H9 (cell line): Measurements from ENCODE around the gene SLC25A42. TPM values are rescaled to one million over a fixed set of nuclear protein-coding genes. Genes with fewer than 3 reads are reported as not detected.

ENCODE experiments used
- DNase-seq: peaks from one replicate; pipeline ENCODE4 v3.0.0-alpha.2; 2017
- H2AFZ ChIP-seq: one replicate; pipeline ENCODE4 v1.6.1; 2013; ENCODE audit warnings: mild to moderate bottlenecking, low read length, control low read depth, moderate library complexity
- H2AK5ac ChIP-seq: 2 replicates; pipeline ENCODE4 v1.6.1; 2013; ENCODE audit warnings: low read length, control low read depth, mixed read lengths; ENCODE audit not compliant: insufficient read length
- H2BK120ac ChIP-seq: one replicate; pipeline ENCODE4 v1.6.1; 2013; ENCODE audit warnings: low read depth, mild to moderate bottlenecking, low read length, control low read depth, inconsistent platforms; ENCODE audit not compliant: poor library complexity, severe bottlenecking
- H2BK12ac ChIP-seq: 2 replicates; pipeline ENCODE4 v1.6.1; 2013; ENCODE audit warnings: low read length, control low read depth, mixed read lengths, low read depth; ENCODE audit not compliant: insufficient read length
- H2BK15ac ChIP-seq: 2 replicates; pipeline ENCODE4 v1.6.1; 2013; ENCODE audit warnings: low read depth, low read length, control low read depth
- H2BK20ac ChIP-seq: one replicate; pipeline ENCODE4 v1.6.1; 2013; ENCODE audit warnings: low read depth, mild to moderate bottlenecking, low read length, control low read depth, inconsistent platforms; ENCODE audit not compliant: poor library complexity, severe bottlenecking
- H2BK5ac ChIP-seq: 2 replicates; pipeline ENCODE4 v1.6.1; 2013; ENCODE audit warnings: low read length, control low read depth, mixed read lengths; ENCODE audit not compliant: insufficient read length
- H3K14ac ChIP-seq: 2 replicates; pipeline ENCODE4 v1.6.1; 2013; ENCODE audit warnings: low read length, control low read depth; ENCODE audit not compliant: insufficient read depth
- H3K18ac ChIP-seq: 2 replicates; pipeline ENCODE4 v1.6.1; 2013; ENCODE audit warnings: low read depth, mild to moderate bottlenecking, mixed read lengths, low read length, control low read depth; ENCODE audit not compliant: insufficient read length
- H3K23ac ChIP-seq: 2 replicates; pipeline ENCODE4 v1.6.1; 2013; ENCODE audit warnings: low read length, control low read depth, mixed read lengths, low read depth; ENCODE audit not compliant: insufficient read length
- H3K23me2 ChIP-seq: 2 replicates; pipeline ENCODE4 v1.6.1; 2013; ENCODE audit warnings: low read depth, mild to moderate bottlenecking, mixed read lengths, low read length, control low read depth; ENCODE audit not compliant: insufficient read length, poor library complexity, severe bottlenecking
- H3K27ac ChIP-seq: 2 replicates; pipeline ENCODE4 v1.5.1; 2013; ENCODE audit warnings: low read length, control low read depth, mixed read lengths, low read depth; ENCODE audit not compliant: insufficient read length
- H3K27me3 ChIP-seq: 2 replicates; pipeline ENCODE4 v1.6.1; 2013; ENCODE audit warnings: low read length, control low read depth, inconsistent platforms; ENCODE audit not compliant: insufficient read depth
- H3K4ac ChIP-seq: 2 replicates; pipeline ENCODE4 v1.6.1; 2013; ENCODE audit warnings: low read depth, mild to moderate bottlenecking, control low read depth, inconsistent platforms, low read length, moderate library complexity
- H3K4me1 ChIP-seq: 2 replicates; pipeline ENCODE4 v1.6.1; 2013; ENCODE audit warnings: low read length, control low read depth, inconsistent platforms; ENCODE audit not compliant: insufficient read depth
- H3K4me2 ChIP-seq: 2 replicates; pipeline ENCODE4 v1.6.1; 2013; ENCODE audit warnings: low read length, control low read depth, mixed read lengths; ENCODE audit not compliant: insufficient read length, insufficient read depth
- H3K56ac ChIP-seq: 2 replicates; pipeline ENCODE4 v1.6.1; 2013; ENCODE audit warnings: low read depth, mild to moderate bottlenecking, mixed read lengths, low read length, control low read depth; ENCODE audit not compliant: insufficient read length
- H3K79me1 ChIP-seq: 2 replicates; pipeline ENCODE4 v1.6.1; 2013; ENCODE audit warnings: low read depth, mild to moderate bottlenecking, moderate library complexity, low read length, control low read depth, inconsistent platforms; ENCODE audit not compliant: insufficient read depth, poor library complexity, severe bottlenecking
- H3K79me2 ChIP-seq: 2 replicates; pipeline ENCODE4 v1.6.1; 2013; ENCODE audit warnings: low read length, control low read depth, inconsistent platforms; ENCODE audit not compliant: insufficient read depth
- H3K9ac ChIP-seq: 2 replicates; pipeline ENCODE4 v1.6.1; 2013; ENCODE audit warnings: low read length, control low read depth, mixed read lengths; ENCODE audit not compliant: insufficient read length; ENCODE audit errors: extremely low read depth
- H3K9me3 ChIP-seq: one replicate; pipeline ENCODE4 v1.6.1; 2013; ENCODE audit warnings: low read depth, low read length, inconsistent platforms; ENCODE audit not compliant: control insufficient read depth
- H3T11ph ChIP-seq: one replicate; pipeline ENCODE4 v1.6.1; 2013; ENCODE audit warnings: mild to moderate bottlenecking, low read length, control low read depth, inconsistent platforms
- H4K20me1 ChIP-seq: one replicate; pipeline ENCODE4 v1.6.1; 2013; ENCODE audit not compliant: control insufficient read depth, insufficient read length, insufficient read depth
- H4K5ac ChIP-seq: 2 replicates; pipeline ENCODE4 v1.6.1; 2013; ENCODE audit warnings: low read depth, mild to moderate bottlenecking, mixed read lengths, low read length, control low read depth; ENCODE audit not compliant: insufficient read length
- H4K8ac ChIP-seq: replicated peaks from 2 replicates; pipeline ENCODE4 v1.6.1; 2013; ENCODE audit warnings: low read length, control low read depth, mixed read lengths, low read depth; ENCODE audit not compliant: insufficient read length
- H4K91ac ChIP-seq: 2 replicates; pipeline ENCODE4 v1.6.1; 2013; ENCODE audit warnings: low read depth, mild to moderate bottlenecking, moderate library complexity, mixed read lengths, low read length, control low read depth; ENCODE audit not compliant: insufficient read length
- H3K27ac Mint-ChIP-seq, 3 experiments: 2 replicates in 2 of 3; 3 replicates in 1 of 3; pipeline ENCODE4 v1.8.0; 2020 to 2021; ENCODE audit warnings: mixed read lengths in 3 of 3, mild to moderate bottlenecking in 1 of 3, moderate library complexity in 1 of 3
- H3K27me3 Mint-ChIP-seq: 2 replicates; pipeline ENCODE4 v1.8.0; 2021; ENCODE audit warnings: low read depth, mild to moderate bottlenecking, moderate library complexity, mixed read lengths
- H3K36me3 Mint-ChIP-seq, 3 experiments: 2 replicates in 2 of 3; 3 replicates in 1 of 3; pipeline ENCODE4 v1.8.0; 2020 to 2021; ENCODE audit warnings: low read depth in 3 of 3, mixed read lengths in 3 of 3; ENCODE audit not compliant: insufficient read depth in 1 of 3
- H3K4me1 Mint-ChIP-seq, 2 experiments: 2 replicates each; pipeline ENCODE4 v1.8.0; 2020; ENCODE audit warnings: mixed read lengths in 2 of 2
- H3K4me3 Mint-ChIP-seq, 2 experiments: 2 replicates in 1 of 2; 3 replicates in 1 of 2; pipeline ENCODE4 v1.8.0; 2020 to 2021; ENCODE audit warnings: mild to moderate bottlenecking in 2 of 2, mixed read lengths in 2 of 2, moderate library complexity in 1 of 2
- H3K9me3 Mint-ChIP-seq, 2 experiments: 2 replicates in 1 of 2; 3 replicates in 1 of 2; pipeline ENCODE4 v1.8.0; 2020; ENCODE audit warnings: mild to moderate bottlenecking in 2 of 2, mixed read lengths in 2 of 2, moderate library complexity in 1 of 2
- WGBS: extraction: QIAGEN DNeasy Blood & Tissue Kit; methylation state at CpG from one replicate; pipeline ENCODE4 v1.1.7; 2013; ENCODE audit warnings: missing lambda C conversion rate, low lambda C conversion rate, mixed read lengths; ENCODE audit not compliant: insufficient read length; ENCODE audit errors: extremely low coverage; 5-methylcytosine and 5-hydroxymethylcytosine counted together
- total RNA-seq: library from RNA; stranded (reverse); gene quantifications from 2 replicates; pipeline ENCODE4 v1.2.1, GENCODE V29; 2021
- TF ChIP-seq, protein P1 (sequence below): fragments of 200-600 bp; sonication (generic); conservative IDR thresholded peaks from 3 replicates; pipeline ENCODE4 v1.8.0; 2021; ENCODE audit warnings: antibody characterized with exemption, mild to moderate bottlenecking

SLC25A42 gene
- total RNA-seq, 1 experiment from 2014 or later: 3.6 TPM

DNA sequence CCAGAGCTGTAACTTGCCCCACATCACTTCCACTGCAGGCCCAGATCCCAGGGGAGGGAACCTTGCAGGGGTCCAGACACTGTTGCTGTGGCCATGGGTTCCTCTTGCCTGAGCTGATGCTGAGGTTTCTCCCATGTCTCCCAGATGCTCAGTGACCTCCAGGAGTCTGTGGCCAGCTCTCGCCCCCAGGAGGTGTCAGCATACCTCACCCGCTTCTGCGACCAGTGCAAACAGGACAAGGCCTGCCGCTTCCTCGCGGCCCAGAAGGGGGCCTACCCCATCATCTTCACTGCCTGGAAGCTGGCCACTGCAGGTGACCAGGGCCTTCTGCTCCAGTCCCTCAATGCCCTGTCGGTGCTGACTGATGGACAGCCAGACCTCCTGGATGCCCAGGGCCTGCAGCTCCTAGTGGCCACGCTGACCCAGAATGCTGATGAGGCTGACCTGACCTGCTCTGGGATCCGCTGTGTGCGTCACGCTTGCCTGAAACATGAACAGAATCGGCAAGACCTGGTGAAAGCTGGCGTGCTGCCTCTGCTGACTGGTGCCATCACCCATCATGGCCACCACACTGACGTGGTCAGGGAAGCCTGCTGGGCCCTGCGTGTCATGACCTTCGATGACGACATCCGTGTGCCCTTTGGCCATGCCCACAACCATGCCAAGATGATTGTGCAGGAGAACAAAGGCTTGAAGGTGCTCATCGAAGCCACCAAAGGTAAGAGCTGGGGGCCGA, 12.1 kb upstream of the SLC25A42 start:
- TF ChIP-seq, protein P1, sequence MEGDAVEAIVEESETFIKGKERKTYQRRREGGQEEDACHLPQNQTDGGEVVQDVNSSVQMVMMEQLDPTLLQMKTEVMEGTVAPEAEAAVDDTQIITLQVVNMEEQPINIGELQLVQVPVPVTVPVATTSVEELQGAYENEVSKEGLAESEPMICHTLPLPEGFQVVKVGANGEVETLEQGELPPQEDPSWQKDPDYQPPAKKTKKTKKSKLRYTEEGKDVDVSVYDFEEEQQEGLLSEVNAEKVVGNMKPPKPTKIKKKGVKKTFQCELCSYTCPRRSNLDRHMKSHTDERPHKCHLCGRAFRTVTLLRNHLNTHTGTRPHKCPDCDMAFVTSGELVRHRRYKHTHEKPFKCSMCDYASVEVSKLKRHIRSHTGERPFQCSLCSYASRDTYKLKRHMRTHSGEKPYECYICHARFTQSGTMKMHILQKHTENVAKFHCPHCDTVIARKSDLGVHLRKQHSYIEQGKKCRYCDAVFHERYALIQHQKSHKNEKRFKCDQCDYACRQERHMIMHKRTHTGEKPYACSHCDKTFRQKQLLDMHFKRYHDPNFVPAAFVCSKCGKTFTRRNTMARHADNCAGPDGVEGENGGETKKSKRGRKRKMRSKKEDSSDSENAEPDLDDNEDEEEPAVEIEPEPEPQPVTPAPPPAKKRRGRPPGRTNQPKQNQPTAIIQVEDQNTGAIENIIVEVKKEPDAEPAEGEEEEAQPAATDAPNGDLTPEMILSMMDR: no peak; the same call in 2 of the 3 replicates
- no peak overlapping the region for H2BK12ac ChIP-seq
- WGBS: no CpG with 5 or more reads among the region's 20 CpGs
- no peak overlapping the region for H3K14ac ChIP-seq
- no peak overlapping the region for H3K4ac ChIP-seq
- no peaks in the 10 kb centered on the region for H3K79me1 ChIP-seq
- Mint-ChIP-seq H3K27me3 (no peaks in the 10 kb centered on the region), H3K9me3 (no peaks in the 10 kb centered on the region), H3K4me1 (no peaks in the 10 kb centered on the region), H3K36me3 (peaks cover 27 to 87% (median 67%) of the 10 kb centered on the region in 3 experiments; a peak in 6 of 7 replicates), H3K27ac (0 out of 7 replicates have a peak overlapping the region, but pooled peaks of 1 of the 3 experiments have one; percentile 65), H3K4me3 (no peak overlapping the region)
- no peak overlapping the region for H4K8ac ChIP-seq
- H3T11ph ChIP-seq: no peak overlapping the region
- no peaks in the 10 kb centered on the region for H3K79me2 ChIP-seq
- no peak overlapping the region for H3K23ac ChIP-seq
- H2BK5ac ChIP-seq: no peak overlapping the region
- H3K4me1 ChIP-seq: no peaks in the 10 kb centered on the region
- H2BK15ac ChIP-seq: no peak overlapping the region
- H2AK5ac ChIP-seq: no peak overlapping the region
- no peak overlapping the region for H4K5ac ChIP-seq
- no peak overlapping the region for H3K27ac ChIP-seq
- H3K27me3 ChIP-seq: no peaks in the 10 kb centered on the region
- H2BK120ac ChIP-seq: no peak overlapping the region
- H3K9ac ChIP-seq: no peak overlapping the region
- DNase-seq: no peak
- no peak overlapping the region for H2BK20ac ChIP-seq
- no peaks in the 10 kb centered on the region for H3K23me2 ChIP-seq
- no peak overlapping the region for H3K18ac ChIP-seq
- no peaks in the 10 kb centered on the region for H3K9me3 ChIP-seq
- no peak overlapping the region for H3K4me2 ChIP-seq
- no peak overlapping the region for H4K91ac ChIP-seq
- H3K56ac ChIP-seq: no peak overlapping the region
- H2AFZ ChIP-seq: no peak overlapping the region
- no peaks in the 10 kb centered on the region for H4K20me1 ChIP-seq
